ENCODE measurements around the gene TMC8. TPM values are rescaled to one million over a fixed set of nuclear protein-coding genes. Genes with fewer than 3 reads are reported as not detected.
"Not testable (repeated sequence)": the region's sequence is repeated elsewhere in the genome, so short reads cannot be mapped to it uniquely, and the experiment has no call there.

Gene TMC8
- polyA plus RNA-seq, 3 donors, result 13.3 to 151 (median 15.1) TPM

DNA sequence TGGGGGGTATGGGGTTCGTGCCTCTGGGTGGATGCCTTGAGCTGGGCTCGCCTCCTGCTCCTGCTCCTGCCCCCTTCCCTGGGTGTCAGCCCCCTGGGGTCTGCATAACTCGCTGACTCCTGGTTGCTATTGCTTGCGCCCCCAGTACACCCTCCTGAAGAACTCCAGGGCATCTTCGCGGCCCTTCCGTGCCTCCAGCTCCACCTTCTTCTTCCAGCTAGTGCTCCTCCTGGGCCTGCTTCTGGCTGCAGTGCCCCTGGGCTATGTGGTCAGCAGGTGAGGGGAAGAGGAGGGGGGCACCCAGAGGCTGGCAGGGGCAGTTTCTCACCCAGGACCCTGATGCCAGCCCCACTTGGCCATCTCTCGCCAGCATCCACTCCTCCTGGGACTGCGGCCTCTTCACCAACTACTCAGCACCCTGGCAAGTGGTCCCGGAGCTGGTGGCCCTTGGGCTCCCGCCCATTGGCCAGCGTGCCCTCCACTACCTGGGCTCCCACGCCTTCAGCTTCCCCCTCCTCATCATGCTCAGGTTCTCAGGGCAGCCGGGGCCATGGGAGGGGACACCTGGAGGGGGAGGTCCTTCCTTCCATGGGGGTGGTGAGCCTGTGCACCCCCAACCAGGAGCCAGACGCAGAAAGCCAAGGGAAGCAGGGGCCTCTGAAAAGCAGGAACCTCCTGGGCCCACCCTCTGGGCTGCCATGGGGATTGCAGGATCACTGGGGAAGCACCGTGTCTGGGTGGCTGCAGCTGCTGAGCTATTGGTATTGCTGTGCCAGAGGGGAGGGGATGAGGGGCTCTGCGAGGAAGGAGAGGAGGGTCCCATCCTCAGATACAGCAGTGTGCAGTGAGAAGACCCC is 7.9 kb downstream of the TMC8 start:
- Mint-ChIP-seq H3K4me3 (no peak overlapping the region), H3K27me3 (ENCODE audit: low read depth in 3 of 3) (peaks cover 0 to 5% (median 0%) of the 10 kb centered on the region in 3 donors), H3K36me3 (peaks cover 49 to 69% of the 10 kb centered on the region in 2 donors), H3K27ac (peak overlapping the region in 4 of 7 donors; percentile 32 to 75 (median 62)), H3K4me1 (peaks cover 75% of the 10 kb centered on the region), H3K9me3 (no peaks in the 10 kb centered on the region)
- Histone ChIP-seq H3K27me3 (ENCODE audit: control insufficient read depth in 2 of 2, insufficient read depth in 2 of 2, low read length in 2 of 2) (no peaks in the 10 kb centered on the region), H3K4me3 (replicated peaks in 1 of 3; ENCODE audit: low read depth in 2 of 3, low read length in 3 of 3) (no peak overlapping the region), H3K9ac (ENCODE audit: insufficient read depth, low read length, poor library complexity, severe bottlenecking) (no peak overlapping the region), H3K4me2 (replicated peaks; ENCODE audit: extremely low read depth, low read length, poor library complexity, severe bottlenecking) (peak overlapping the region; percentile 7), H4K20me1 (ENCODE audit: insufficient read depth, low read length) (peaks cover 75% of the 10 kb centered on the region), H3K4me1 (ENCODE audit: control insufficient read depth in 1 of 2, insufficient read depth in 2 of 2, low read length in 2 of 2) (peaks cover 70 to 92% of the 10 kb centered on the region in 2 donors), H3K79me2 (ENCODE audit: insufficient read depth, low read length) (peaks cover 24% of the 10 kb centered on the region), H3K27ac (ENCODE audit: low read depth in 1 of 2, low read length in 2 of 2) (peak overlapping the region in 1 of 2 donors; percentile 17), H3K9me3 (replicated peaks in 1 of 2; ENCODE audit: control insufficient read depth in 1 of 2, insufficient read depth in 1 of 2, low read length in 2 of 2) (no peaks in the 10 kb centered on the region), H3K36me3 (replicated peaks in 1 of 2; ENCODE audit: control insufficient read depth in 1 of 2, insufficient read depth in 2 of 2, low read length in 2 of 2) (peaks cover 46 to 52% of the 10 kb centered on the region in 2 donors), H2AFZ (ENCODE audit: insufficient read depth, low read depth, low read length, poor library complexity, severe bottlenecking) (no peak overlapping the region)
- WGBS (ENCODE audit: insufficient coverage), result 62% methylated on average over 6 of the region's 17 CpGs
- TF ChIP-seq, protein P1, sequence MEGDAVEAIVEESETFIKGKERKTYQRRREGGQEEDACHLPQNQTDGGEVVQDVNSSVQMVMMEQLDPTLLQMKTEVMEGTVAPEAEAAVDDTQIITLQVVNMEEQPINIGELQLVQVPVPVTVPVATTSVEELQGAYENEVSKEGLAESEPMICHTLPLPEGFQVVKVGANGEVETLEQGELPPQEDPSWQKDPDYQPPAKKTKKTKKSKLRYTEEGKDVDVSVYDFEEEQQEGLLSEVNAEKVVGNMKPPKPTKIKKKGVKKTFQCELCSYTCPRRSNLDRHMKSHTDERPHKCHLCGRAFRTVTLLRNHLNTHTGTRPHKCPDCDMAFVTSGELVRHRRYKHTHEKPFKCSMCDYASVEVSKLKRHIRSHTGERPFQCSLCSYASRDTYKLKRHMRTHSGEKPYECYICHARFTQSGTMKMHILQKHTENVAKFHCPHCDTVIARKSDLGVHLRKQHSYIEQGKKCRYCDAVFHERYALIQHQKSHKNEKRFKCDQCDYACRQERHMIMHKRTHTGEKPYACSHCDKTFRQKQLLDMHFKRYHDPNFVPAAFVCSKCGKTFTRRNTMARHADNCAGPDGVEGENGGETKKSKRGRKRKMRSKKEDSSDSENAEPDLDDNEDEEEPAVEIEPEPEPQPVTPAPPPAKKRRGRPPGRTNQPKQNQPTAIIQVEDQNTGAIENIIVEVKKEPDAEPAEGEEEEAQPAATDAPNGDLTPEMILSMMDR (IDR thresholded peaks at IDR 0.05), result no peak
- intact Hi-C loops (cut with micrococcal nuclease), result loop anchor here in 1 of 2 donors (5.0 kb wide), 1 partner anchor 34 kb away; no protein-coding TSS in a partner anchor
- no peak for DNase-seq

DNA sequence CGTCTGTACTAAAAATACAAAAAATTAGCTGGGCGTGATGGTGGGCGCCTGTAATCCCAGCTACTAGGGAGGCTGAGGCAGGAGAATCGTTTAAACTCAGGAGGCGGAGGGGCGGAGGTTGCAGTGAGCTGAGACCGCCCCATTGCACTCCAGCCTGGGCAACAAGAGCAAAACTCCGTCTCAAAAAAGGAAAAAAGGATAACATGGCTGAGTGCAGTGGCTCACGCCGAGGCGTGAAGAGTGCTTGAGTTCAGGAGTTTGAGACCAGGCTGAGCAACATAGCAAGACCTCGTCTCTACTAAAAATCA is 9.2 kb downstream of the TMC8 start:
- Mint-ChIP-seq H3K36me3 (peaks cover 36 to 55% of the 10 kb centered on the region in 2 donors), H3K4me3 (peak overlapping the region; percentile 42 to 52), H3K27ac (peak overlapping the region; percentile 82 to 96 (median 90)), H3K4me1 (peaks cover 77% of the 10 kb centered on the region)
- Histone ChIP-seq H3K79me2 (ENCODE audit: insufficient read depth, low read length) (peaks cover 10% of the 10 kb centered on the region), H3K4me1 (ENCODE audit: control insufficient read depth in 1 of 2, insufficient read depth in 2 of 2, low read length in 2 of 2) (peaks cover 76 to 92% of the 10 kb centered on the region in 2 donors), H3K4me2 (replicated peaks; ENCODE audit: extremely low read depth, low read length, poor library complexity, severe bottlenecking) (peak overlapping the region; percentile 53), H3K4me3 (replicated peaks in 1 of 3; ENCODE audit: low read depth in 2 of 3, low read length in 3 of 3) (peak overlapping the region in 1 of 3 experiments; percentile 50), H3K27ac (ENCODE audit: low read depth in 1 of 2, low read length in 2 of 2) (peak overlapping the region; percentile 39 to 49), H4K20me1 (ENCODE audit: insufficient read depth, low read length) (peaks cover 61% of the 10 kb centered on the region), H3K36me3 (replicated peaks in 1 of 2; ENCODE audit: control insufficient read depth in 1 of 2, insufficient read depth in 2 of 2, low read length in 2 of 2) (peaks cover 34 to 38% of the 10 kb centered on the region in 2 donors)
- H3K27me3 Mint-ChIP-seq (ENCODE audit: low read depth in 3 of 3); H2AFZ ChIP-seq (ENCODE audit: insufficient read depth, low read depth, low read length, poor library complexity, severe bottlenecking); H3K27me3 ChIP-seq (ENCODE audit: control insufficient read depth in 2 of 2, insufficient read depth in 2 of 2, low read length in 2 of 2); DNase-seq; H3K9me3 ChIP-seq (replicated peaks in 1 of 2; ENCODE audit: control insufficient read depth in 1 of 2, insufficient read depth in 1 of 2, low read length in 2 of 2); H3K9ac ChIP-seq (ENCODE audit: insufficient read depth, low read length, poor library complexity, severe bottlenecking); H3K9me3 Mint-ChIP-seq: not testable (repeated sequence)
- intact Hi-C loops (cut with micrococcal nuclease), result loop anchor here (1.0 to 5.0 kb wide), 4 partner anchors 30 to 47 kb away; partner anchors contain the start of genes AFMID (in 2 of the 2) and TK1 (in 2 of the 2)
- WGBS (ENCODE audit: insufficient coverage), result 81% methylated on average over 7 of the region's 12 CpGs
